RWPE1 (cell line): ENCODE results near the gene SMIM28.

Source experiments
- CTCF ChIA-PET: fragments of 350-600 bp; sonication (Branson Sonifier 250); formaldehyde crosslinking; extraction: SDS; loops from one replicate; lab custom pipeline; 2021; lab: Yijun Ruan, JAX
- POLR2A ChIA-PET: fragments of 400-600 bp; formaldehyde crosslinking; extraction: SDS; loops from one replicate; lab custom pipeline; 2020; ENCODE audit warnings: antibody characterized with exemption; ENCODE audit not compliant: low non-redundant PET; lab: Yijun Ruan, JAX
- DNase-seq: peaks from one replicate; pipeline ENCODE4 v3.0.0; 2012; ENCODE audit warnings: low spot score
- H3K27ac ChIP-seq: fragments of 450-650 bp; 2 replicates; pipeline ENCODE4 v1.5.1; 2017
- TF ChIP-seq, protein P1 (sequence below): fragments of 450-650 bp; conservative IDR thresholded peaks from 2 replicates; pipeline ENCODE4 v1.5.1; 2017; ENCODE audit warnings: low read depth, mild to moderate bottlenecking

The SMIM28 gene

DNA sequence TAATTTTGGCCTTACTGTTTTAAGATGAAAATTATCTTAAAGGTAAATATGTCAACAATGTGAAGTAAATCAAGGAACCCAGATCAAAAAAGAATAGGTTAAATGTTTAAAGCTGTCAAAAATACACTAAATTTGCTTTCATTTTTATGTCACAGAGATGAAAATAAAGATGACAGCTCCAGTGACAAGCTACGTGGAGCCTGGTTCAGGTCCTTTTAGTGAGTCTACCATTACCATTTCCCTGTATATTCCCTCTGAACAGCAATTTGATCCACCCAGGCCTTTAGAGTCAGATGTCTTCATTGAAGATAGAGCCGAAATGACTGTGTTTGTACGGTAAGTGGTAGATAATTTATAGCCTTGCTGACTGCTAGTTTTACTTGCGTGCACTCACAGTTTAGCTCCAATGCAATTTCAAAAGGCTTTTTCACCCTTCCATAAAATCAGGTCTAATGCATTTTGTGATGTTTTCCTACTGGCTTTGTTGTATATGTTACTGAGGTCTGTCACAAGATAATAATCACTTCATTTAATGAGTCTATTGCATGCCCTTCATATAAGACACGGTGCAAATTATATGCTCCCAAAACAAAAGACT lies 28.2 kb downstream of the SMIM28 start:
- ChIA-PET CTCF (interaction anchor here (0.6 to 0.7 kb wide), 2 partner anchors 410 to 1234 kb away, joined by 3 to 4 read pairs; no protein-coding TSS in a partner anchor), POLR2A (no interaction called here)
- TF ChIP-seq, protein P1, sequence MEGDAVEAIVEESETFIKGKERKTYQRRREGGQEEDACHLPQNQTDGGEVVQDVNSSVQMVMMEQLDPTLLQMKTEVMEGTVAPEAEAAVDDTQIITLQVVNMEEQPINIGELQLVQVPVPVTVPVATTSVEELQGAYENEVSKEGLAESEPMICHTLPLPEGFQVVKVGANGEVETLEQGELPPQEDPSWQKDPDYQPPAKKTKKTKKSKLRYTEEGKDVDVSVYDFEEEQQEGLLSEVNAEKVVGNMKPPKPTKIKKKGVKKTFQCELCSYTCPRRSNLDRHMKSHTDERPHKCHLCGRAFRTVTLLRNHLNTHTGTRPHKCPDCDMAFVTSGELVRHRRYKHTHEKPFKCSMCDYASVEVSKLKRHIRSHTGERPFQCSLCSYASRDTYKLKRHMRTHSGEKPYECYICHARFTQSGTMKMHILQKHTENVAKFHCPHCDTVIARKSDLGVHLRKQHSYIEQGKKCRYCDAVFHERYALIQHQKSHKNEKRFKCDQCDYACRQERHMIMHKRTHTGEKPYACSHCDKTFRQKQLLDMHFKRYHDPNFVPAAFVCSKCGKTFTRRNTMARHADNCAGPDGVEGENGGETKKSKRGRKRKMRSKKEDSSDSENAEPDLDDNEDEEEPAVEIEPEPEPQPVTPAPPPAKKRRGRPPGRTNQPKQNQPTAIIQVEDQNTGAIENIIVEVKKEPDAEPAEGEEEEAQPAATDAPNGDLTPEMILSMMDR = no peak
- H3K27ac ChIP-seq = no peak overlapping the region
- no peak for DNase-seq

DNA sequence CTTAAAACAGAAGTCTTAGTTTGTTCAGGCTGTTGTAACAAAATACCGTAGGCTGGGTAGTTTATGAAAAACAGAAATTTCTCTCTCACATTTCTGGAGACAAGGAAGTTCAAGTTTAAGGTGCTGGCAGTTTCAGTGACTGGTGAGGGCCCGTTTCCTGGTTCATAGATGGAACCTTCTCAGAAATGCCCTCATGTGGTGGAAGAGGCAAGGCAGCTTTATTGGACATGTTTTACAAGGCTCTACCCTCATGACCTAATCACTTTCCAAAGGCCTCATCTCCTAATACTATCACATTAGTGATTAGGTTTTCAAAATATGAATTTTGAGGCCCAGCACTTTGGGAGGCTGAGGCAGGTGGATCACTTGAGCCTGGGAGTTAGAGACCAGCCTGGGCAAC lies 28.7 kb downstream of the SMIM28 start:
- CTCF ChIA-PET = interaction anchor here (0.6 to 0.7 kb wide), 2 partner anchors 409 to 1234 kb away, joined by 3 to 4 read pairs; no protein-coding TSS in a partner anchor
- POLR2A ChIA-PET = no interaction called here
- DNase-seq = no peak
- TF ChIP-seq, protein P1 = no peak
- no peak overlapping the region for H3K27ac ChIP-seq

DNA sequence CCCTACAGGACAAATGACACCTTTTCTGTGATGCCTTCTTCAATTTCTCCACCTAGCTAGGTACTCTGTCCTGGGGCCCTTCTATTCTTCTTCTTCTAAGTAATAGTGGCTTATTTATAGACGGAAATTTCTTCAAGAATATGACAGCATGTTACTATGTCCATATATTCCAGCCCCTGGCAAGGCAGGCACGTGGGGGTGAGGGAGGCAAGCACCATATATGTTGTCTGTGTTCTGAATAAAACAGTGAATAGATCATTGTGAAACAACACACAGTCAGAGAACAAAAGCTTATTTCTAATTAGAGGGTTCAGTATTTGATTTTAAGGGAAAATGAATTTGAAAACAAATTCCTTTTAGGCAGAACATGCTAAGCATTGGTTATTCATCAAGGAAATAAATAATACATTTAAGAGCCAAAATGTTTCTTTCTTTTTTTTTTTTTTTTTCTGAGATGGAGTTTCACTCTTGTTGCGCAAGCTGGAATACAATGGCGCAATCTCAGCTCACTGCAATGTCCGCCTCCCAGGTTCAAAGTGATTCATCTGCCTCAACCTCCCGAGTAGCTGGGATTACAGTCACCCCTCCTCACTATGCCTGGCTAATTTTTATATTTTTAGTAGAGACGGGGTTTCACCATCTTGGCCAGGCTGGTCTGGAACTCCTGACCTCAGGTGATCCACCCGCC lies 32.5 kb downstream of the SMIM28 start:
- CTCF ChIA-PET = interaction anchor here (0.6 kb wide), 1 partner anchor 15 kb away, joined by 4 read pairs; no protein-coding TSS in a partner anchor
- DNase-seq = no peak
- TF ChIP-seq, protein P1 = no peak
- peak overlapping the region; percentile 71 for H3K27ac ChIP-seq
- POLR2A ChIA-PET = no interaction called here

DNA sequence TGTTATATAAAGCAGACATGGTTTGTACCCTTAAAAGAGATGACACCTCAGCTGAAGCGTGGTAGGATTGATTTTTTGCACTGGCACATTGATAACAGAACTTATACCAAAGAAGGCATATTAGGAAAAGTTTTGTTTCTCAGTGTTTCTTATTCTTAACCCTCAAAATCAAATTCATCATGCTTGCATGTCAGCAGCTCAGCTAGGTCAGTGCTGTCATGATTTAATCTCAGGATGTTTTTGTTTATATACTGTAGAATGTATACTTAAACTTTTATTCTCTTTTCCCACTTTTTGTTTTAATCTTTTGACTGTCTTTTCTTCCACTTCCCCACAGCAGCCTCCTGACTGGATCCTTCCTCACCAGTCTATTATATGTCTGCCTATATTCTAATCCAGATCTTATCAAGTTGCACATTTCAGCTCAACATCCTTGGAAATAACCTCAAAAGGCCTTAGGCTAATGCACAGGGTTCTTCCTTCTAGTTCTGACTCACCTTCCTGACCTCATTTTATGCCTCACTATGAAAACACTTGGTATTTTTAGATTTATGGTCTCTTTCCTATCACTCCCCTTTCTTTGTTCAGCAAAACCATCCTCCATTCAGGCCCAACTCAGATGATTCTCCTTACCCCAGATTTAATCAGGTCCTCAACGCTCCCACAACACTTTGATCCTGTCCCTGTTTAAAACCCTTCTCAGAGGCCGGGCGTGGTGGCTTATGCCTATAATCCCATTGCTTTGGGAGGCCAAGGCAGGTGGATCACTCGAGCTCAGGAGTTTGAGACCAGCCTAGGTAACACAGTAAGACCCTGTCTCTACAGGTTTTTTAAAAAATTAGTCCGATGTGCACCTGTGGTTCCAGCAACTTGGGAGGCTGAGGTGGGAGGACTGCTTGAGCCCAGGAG lies 33.5 kb downstream of the SMIM28 start:
- CTCF ChIA-PET = interaction anchor here (0.6 kb wide), 1 partner anchor 17 kb away, joined by 4 read pairs; no protein-coding TSS in a partner anchor
- H3K27ac ChIP-seq = peak overlapping the region; percentile 71
- TF ChIP-seq, protein P1 = no peak
- POLR2A ChIA-PET = no interaction called here
- peak; percentile 80 for DNase-seq

DNA sequence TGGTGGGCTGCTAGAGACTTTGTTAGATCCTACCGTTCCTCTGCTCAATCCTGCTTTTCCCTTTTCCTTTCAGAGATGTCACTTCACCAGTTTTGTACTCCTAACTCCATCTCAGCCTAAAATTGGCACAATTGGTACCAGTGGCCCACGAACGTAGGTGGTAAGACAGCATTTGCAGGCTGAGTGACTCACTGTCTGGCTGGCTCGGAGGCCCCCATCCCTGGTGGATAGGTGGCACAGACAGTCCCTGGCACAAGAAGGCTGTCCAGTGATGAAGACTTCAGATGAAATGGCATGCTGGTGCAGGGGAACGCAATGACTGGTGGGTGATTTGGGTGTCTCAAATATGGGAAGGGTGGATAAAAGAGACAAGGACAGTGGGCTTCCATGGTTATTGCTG lies 37.4 kb downstream of the SMIM28 start:
- CTCF ChIA-PET = no interaction called here

More for the DNA sequence above, 37.4 kb downstream of the SMIM28 start:
- POLR2A ChIA-PET = no interaction called here
- no peak overlapping the region for H3K27ac ChIP-seq
- TF ChIP-seq, protein P1 = no peak
- no peak for DNase-seq
